ENCODE measurements around the gene DNAH12.

- TF ChIP-seq CTCF (IDR thresholded peaks at IDR 0.05 in 4 of 5, conservative IDR thresholded peaks at IDR 0.05 in 1 of 5), result no peak
- no peak for TF ChIP-seq POLR2A (IDR thresholded peaks at IDR 0.05)
Measured at GRCh38 chr3:57582474-57583168, 38.5 kb upstream of the DNAH12 start.
